Measurements from ENCODE around the gene YAF2.
"Not testable (repeated sequence)": the region's sequence is repeated elsewhere in the genome, so short reads cannot be mapped to it uniquely, and the experiment has no call there.

YAF2 gene

GRCh38 chr12:42252645-42253044 lies 14.6 kb upstream of the YAF2 start:
- not testable (repeated sequence) for DNase-seq

- DNase-seq = not testable (repeated sequence)
These were observed 11.0 kb upstream of the YAF2 start for GRCh38 chr12:42249033-42249432.

- DNase-seq = no peak
These were observed 2.2 kb upstream of the YAF2 start for GRCh38 chr12:42240131-42240750.

DNA sequence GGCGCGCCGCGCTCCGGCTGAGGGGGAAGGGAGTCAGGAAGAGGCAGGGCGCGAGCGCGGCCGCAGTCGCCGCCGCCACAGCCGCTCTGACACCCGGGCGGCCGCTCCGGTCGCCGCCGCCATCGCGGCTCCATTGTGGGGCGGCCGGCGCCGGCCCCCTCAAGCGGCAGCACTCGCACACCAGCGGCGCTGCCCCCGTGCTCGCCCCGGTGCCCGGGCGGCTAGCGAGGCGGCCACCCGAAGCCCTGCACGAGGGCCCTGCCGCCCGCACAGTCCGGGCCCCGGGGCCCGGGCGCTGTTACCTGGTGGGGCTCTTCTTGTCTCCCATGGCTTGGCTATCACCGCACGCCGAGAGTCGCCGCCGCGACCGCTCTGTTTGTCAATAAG lies 202 bp downstream of the YAF2 start:
- DNase-seq = no peak

DNA sequence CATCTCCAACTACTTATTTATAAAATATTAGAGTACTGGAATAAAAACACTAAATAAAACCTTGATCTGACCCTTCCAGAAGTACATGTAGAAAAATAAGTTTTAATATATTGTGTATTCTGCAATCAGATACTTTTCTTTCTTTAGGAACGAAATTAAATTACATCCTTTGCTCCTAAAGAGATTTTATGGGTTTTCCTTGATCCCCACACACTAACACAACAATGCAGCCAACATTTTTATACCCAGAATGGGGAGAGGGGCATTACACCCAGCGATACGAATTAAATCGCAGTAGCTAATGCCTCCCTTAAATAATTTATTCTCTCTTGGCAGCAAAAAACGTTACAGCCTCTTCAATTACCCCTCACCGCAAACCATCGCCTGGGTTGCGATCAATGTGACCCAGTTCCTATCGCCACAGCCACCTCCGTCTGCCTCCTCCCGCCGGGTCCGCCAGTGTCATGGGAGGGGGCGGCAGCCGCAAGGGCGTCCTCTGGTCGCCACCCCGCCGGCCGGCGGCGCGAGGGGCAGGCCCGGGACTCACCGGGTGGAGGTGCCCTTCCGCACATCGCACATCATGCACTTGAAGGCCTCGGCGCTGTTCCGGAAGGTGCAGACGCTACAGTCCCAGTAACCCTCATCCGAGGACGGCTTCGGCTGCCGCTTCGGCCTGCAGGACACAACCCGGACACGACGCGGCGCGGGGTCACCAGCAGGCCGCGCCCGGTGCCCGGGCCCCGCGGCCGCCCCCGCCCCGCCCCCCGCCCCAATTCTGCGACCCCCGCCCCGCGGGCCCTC lies 796 bp downstream of the YAF2 start:
- peak; percentile 55 for DNase-seq

- no peak for DNase-seq
These were observed 2.0 kb downstream of the YAF2 start for GRCh38 chr12:42236017-42236416.

DNA sequence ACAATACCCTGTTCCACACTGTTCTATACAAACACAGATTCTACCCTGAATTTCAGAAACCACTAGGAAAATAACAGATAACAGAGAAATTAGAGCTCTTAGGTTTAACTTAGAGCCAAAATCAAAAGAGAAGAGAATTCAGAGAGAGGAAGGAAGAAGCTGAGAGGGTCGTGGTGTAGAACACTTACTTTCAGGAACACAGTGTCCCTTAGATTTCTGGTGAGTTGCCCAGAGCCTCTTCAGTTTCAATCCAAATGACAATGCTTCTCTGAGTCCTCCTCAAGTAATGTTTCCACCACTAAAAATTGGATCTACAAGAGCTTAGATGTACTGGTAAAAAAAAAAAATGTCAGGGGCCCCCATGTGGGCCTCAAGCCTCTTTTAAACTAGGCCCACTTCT lies 2.6 kb downstream of the YAF2 start:
- no peak for DNase-seq

- no peak for DNase-seq
These were observed 3.1 kb downstream of the YAF2 start for GRCh38 chr12:42234970-42235369.

- not testable (repeated sequence) for DNase-seq
These were observed 10.5 kb downstream of the YAF2 start for GRCh38 chr12:42227525-42227924.

GRCh38 chr12:42224501-42224900 lies 13.5 kb downstream of the YAF2 start:
- not testable (repeated sequence) for DNase-seq

DNA sequence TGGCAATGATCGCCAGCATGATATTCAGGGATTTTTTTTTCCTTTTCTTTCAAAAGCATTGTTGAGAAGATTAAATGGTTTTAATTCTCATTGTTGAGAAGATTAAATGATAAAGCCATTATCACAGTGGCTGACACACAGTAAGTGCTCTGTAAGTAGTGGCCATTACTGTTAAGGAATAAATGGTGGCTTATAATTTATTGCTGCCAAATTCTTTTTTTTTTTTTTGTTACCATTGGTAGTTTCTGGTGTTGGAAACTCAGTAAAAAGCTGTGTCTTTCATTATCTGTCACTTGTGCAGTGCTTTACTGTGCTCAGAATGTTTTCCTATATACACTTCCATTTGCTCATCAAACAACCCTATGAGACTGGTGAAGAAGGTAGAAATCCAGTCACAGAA lies 15.3 kb downstream of the YAF2 start:
- DNase-seq = no peak

DNA sequence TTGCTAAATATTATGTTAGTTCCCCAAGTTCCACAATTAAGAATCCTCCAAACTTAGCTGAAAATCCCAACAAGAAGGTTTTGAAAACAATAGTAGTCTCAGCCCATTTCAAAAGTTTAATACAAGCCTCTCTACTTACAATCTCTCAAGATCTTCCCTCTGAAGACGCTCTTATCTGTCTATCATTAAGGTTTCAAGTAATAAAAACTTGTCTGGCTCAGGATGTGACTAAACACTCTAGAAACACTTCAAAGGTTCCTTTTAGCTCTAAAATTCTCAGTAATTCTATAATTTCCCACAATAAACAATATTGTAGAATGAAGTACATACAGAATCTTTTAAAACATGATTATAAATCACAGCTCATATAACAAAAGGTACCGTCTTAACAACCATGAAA lies 16.3 kb downstream of the YAF2 start:
- DNase-seq = no peak

DNA sequence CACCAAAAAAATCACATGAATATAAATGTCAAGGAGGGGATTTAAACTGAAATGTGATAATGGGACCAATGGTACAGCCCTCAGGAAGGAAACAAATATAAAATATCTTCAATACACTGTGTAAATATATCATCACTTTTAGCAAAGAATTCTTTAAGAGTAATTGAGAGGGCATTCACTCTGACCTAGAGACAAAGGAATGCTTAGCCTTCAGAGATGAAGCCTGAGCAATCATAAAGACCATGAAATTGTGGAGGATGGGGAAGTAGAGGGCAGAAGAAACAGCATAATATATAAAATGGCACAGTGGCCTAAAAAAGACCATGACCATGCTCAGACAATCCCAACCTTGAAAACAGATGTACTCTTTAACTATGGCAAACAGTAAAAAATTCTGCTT lies 20.4 kb downstream of the YAF2 start:
- DNase-seq = no peak

DNA sequence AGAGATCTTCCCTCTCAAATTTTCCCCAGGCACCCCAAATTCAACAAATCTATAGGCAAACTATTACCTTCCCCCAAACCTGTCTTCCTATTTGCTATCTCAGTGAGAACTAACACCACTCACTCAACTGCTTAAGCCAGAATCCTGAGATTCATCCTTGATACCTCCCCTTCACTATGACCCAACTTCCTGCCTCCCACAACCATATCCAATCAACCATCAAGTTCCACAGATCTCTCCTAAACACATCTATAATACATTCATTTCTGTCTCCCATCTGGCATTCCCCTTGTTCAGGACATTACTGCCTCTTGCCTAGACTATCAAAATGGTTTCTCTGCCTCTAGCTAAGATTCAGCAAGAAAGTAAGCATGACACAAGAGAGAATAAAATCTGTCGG lies 21.3 kb downstream of the YAF2 start:
- DNase-seq = no peak

DNA sequence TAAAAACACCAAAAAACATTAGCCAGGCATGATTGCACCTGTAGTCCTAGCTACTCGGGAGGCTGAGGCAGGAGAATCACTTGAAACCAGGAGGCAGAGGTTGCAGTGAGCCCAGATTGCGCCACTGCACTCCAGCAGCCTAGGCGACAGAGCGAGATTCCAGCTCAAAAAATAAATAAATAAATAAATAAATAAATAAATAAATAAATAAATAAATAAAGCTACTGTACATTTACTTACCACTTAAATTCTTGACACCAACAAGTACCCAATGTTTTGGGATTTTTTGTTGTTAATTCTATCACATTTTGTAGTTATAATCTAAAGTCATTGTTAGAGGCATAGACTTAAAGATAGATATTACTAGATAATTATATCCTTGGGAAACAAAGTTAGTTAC lies 22.3 kb downstream of the YAF2 start:
- DNase-seq = not testable (repeated sequence)

DNA sequence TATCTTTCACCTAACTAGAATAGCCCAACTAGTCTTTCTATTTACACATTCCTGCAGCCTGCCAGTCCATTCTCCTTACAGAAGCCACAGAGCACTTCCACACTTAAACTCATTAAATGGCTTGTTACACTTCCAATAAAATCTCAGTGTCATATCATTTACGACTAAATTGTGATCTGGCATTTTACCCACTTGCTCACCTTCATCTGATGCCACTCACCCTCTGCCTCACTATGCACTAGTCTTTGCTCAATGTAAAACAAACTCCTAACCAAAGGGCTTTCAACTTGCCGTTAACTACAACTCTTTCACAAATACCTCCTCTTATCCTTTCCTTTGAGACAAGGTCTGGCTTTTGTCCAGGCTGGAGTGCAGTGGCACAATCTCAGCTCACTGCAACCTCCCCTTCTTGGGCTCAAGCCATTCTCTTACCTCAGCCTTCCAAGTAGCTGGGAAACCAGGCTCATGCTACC lies 24.1 kb downstream of the YAF2 start:
- no peak for DNase-seq

GRCh38 chr12:42213023-42213422 lies 25.0 kb downstream of the YAF2 start:
- no peak for DNase-seq

DNA sequence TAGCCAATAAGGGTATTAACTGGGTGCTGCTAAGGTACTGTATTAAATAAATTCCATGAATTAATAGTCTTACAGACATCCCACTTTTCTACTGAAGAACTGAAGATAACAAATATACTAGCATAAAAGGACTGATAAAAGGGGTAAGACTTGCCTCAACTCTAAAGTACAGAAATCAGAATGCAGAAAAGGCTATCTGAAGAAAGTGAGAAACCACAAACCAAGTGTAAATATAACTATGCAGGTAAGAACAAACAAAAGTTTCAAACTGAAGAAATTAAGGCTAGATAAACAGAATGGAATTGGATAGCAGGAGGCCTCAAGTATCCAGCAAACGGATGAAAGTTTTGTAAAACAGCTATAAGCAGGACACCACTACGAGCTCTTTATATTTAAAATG lies 29.5 kb downstream of the YAF2 start:
- no peak for DNase-seq

DNA sequence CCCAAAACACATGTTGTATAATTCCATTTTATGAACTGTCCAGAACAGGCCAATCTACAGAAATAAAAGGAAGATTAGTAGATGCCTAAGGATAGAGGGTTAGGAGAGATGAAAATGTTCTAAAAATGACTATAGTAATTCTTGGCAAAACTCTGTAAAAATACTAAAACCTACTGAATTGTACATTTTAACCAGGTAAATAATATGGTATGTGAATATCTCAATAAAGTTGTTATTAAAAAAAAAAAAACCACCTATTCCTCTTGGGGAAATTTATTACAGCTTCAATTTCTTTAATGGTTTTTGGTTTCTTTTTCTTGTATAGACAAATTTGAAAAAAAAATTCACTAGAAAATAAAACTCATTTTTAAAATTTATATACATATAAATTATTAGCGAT lies 33.2 kb downstream of the YAF2 start:
- no peak for DNase-seq

DNA sequence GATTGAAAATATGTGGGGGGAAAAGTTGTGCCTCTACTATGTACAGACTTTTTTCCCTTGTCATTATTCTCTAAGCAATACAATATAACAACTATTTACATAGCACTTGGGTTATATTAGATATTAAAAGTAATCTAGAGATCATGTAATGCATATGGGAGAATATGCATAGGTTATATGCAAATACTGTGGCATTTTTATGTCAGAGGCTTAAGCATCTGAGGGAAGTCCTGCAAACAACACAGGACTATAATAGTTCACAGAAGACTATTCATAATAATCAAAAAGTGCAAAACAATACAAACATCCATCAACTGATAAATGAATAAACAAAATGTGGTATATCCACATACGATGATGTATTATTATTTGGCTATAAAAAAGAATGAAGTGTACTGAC lies 33.7 kb downstream of the YAF2 start:
- no peak for DNase-seq

GRCh38 chr12:42201063-42201462 lies 37.0 kb downstream of the YAF2 start:
- no peak for DNase-seq

GRCh38 chr12:42199007-42199406 lies 39.0 kb downstream of the YAF2 start:
- no peak for DNase-seq

- no peak for DNase-seq
These were observed 41.1 kb downstream of the YAF2 start for GRCh38 chr12:42196723-42197603.

DNA sequence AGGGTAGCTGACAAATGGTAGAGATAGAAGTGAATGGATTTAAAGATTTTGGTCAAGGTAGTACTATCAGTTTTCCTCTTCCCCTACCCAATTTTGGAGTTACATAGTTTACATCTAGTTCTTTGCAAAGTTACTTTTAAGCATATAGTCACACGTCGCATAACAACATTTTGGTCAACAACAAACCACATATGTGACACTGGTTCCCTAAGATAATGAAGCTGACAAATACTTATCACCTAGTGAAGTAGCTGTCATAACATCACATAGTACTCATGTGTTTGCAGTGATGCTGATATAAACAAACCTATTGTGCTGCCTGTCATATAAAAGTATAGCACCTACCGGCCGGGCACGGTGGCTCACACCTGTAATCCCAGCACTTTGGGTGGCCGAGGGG lies 45.4 kb downstream of the YAF2 start:
- DNase-seq = no peak

Data from stimulated activated naive CD4-positive, alpha-beta T cell treated with Interleukin-2 at 50 U/mL for 16 hours (primary cell).